Activated CD8-positive, alpha-beta memory T cell treated with anti-CD3 and anti-CD28 coated beads, Interleukin-2, amount 50 U/mL, for 1 hour (primary cell): Measurements from ENCODE around the gene TBC1D13.
"Not testable (repeated sequence)": the region's sequence is repeated elsewhere in the genome, so short reads cannot be mapped to it uniquely, and the experiment has no call there.

Experiments
- DNase-seq: peaks from one replicate; pipeline ENCODE4 v3.0.0-alpha.2; 2020; ENCODE audit errors: extremely low read depth

TBC1D13 gene

DNA sequence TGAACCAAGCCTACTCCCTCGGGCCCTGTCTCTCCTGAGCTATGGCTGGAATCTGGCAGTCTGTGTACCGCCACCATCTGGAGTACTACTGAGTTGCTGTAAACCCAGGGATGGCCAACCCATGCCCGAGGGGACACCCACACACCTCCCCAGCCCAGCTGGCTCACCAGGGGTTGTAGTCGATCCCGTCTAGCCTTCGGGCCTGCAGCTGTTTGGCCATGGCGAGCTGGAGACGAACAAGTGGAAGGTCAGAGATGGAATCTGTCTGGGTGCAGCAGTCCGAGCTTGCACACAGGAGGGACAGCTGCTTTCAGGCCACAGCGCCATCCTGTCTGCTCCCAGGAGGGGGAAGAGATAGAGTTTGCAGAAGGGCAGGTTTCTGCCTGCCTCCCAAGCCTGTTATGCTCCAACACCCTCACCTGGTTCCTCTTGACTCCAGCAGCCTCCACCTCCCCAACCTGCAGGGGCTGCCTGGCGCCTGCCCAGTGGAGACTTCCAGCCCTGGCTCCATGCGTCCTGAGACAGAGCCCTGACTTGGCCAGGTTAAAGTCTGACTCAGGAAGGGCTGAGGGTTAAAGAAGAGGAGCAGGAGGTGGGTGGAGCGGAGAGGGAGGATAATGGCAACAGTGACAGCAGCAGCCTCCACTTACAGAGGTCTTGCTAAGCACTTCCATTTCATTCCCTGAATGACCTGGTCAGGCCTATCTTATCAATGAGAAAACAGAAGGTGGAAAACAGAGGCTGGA lies 58.3 kb downstream of the TBC1D13 start:
- no peak for DNase-seq

DNA sequence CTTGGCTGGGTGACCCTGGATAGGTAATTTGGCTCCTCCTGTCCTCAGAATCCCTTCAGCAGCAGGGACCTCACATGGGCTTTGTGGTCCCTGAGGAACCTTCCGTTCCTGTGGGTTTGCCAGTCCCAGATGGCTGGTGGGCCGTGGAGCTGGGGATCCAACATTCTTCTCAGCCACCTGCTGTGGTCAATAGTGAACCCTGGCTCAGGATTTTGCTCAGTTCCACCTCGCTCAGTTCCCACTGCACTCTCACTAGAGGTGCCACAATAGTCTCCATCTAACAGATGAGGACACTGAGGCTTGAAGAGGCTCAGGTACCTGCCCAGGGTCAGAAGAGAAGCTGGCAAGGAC lies 59.6 kb downstream of the TBC1D13 start:
- no peak for DNase-seq

DNA sequence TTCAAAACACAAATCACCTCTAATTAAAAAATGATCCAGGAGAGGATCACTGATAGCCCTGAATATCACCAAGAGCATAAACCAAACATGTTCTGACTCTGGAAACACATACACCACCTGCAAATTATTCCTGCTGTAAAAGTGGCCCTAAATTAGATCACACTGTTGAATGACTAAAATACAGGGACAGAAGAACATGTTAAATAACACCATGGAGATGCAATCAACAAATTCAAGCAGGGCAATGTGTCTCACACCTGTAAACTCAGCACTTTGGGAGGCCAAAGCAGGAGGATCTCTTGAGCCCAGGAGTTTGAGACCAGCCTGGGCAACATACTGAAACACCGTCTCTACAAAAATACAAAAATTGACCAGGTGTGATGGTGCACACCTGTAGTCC lies 60.8 kb downstream of the TBC1D13 start:
- DNase-seq = no peak

DNA sequence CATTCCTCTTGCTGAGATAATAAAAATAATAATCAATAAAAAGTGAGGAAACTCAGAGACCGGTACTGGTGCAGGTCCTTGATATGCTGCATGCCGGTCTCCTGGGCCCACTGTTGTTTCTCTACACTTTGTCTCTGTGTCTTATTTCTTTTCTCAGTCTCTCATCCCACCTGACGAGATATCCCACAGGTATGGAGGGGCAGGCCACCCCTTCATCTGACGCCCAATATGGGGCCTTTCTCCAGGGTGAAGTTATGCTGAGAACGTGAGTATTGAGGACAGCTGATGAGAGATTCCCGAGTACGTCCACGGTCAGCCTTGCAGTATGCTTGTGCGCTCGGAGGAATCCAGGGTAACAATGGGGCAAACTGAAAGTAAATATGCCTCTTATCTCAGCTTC lies 64.0 kb downstream of the TBC1D13 start:
- not testable (repeated sequence) for DNase-seq

DNA sequence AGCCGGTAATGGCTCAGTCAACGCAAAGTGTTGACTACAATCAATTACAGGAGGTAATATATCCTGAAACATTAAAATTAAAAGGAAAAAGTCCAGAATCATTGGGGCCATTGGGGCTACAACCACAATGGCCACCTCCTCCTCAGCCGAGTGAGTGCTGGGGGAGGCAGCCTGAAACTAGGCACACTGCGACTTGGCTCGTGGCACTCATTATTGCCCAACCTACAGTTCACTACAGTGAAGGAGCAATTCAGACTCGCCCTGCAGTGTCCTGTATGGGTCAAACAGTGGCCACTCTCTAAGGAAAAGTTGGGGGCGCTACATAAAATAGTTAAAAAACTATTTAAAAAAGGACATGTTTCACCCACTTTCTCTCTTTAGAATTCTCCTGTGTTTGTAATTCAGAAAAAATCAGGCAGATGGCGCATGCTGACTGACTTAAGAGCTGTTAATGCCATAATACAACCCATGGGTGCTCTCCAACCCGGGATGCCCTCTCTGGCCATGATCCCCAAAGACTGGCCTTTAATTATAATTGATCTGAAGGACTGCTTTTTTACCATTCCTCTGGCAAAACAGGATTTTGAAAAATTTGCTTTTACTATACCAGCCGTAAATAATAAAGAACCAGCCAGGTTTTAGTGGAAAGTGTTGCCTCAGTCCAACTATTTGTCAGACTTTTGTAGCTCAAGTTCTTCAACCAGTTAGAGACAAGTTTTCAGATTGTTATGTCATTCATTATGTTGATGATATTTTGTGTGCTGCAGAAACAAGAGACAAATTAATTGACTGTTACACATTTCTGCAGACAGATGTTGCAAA lies 64.9 kb downstream of the TBC1D13 start:
- not testable (repeated sequence) for DNase-seq

DNA sequence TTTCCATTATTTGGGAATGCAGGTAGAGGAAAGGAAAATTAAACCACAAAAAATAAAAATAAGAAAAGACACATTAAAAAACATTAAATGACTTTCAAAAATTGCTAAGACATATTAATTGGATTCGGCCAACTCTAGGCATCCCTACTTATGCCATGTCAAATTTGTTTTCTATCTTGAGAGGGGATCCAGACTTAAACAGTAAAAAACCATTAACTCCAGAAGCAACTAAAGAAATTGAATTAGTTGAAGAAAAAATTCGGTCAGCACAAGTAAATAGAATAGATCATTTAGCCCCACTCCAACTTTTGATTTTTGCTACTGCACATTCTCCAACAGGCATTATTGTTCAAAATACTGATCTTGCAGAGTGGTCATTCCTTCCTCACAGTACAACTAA lies 65.6 kb downstream of the TBC1D13 start:
- not testable (repeated sequence) for DNase-seq

DNA sequence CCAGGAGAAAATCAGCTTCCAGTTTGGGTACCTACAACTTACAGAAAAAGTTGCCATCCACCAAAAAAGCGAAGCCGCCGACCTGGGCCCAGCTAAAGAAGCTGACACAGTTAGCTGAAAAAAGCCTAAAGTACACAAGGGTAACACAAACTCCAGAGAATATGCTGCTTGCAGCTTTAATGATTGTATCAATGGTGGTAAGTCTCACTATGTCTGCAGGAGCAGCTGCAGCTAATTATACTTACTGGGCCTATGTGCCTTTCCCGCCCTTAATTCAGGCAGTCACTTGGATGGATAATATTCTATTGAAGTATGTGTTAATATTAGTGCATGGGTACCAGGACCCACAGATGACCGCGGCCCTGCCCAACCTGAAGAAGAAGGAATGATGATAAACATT lies 67.4 kb downstream of the TBC1D13 start:
- not testable (repeated sequence) for DNase-seq

DNA sequence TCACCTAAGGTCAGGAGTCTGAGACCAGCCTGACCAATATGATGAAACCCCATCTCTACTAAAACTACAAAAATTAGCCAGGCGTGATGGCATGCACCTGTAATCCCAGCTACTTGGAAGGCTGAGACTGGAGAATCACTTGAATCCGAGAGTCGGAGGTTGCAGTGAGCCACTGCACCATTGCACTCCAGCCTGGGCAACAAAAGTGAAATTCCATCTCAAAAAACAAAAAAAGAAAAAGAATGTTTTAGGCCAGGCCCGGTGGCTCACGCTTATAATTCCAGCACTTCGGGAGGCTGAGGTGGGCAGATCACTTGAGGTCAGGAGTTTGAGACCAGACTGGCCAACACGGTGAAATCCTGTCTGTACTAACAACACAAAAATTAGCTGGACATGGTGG lies 71.4 kb downstream of the TBC1D13 start:
- not testable (repeated sequence) for DNase-seq
